IPS-NIHi11 (cell line): ENCODE results near the gene PPARA.

ENCODE experiments used
- DNase-seq: peaks from one replicate; pipeline ENCODE4 v3.0.0; 2012; ENCODE audit warnings: mixed read lengths, low spot score

The PPARA gene

GRCh38 chr22:46274381-46274780, 124.1 kb downstream of the PPARA start:
- DNase-seq, result no peak

- DNase-seq, result no peak
Observed at GRCh38 chr22:46275455-46276122, 125.3 kb downstream of the PPARA start.

DNA sequence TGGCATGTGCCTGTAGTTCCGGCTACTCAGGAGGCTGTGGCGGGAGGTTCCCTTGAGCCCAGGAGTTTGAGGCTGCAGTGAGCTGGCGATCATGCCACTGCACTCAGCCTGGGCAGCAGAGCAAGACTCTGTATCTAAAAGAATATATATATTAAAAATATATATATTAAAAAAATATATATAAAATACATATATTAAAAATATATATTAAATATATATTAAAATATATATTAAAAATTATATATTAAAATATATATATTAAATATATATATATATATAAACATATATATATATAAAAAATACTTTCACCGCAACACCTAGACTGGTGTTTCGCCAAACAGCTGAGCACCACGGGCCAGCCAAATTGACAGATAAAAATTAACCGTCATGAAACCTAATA, 126.2 kb downstream of the PPARA start:
- DNase-seq, result no peak

DNA sequence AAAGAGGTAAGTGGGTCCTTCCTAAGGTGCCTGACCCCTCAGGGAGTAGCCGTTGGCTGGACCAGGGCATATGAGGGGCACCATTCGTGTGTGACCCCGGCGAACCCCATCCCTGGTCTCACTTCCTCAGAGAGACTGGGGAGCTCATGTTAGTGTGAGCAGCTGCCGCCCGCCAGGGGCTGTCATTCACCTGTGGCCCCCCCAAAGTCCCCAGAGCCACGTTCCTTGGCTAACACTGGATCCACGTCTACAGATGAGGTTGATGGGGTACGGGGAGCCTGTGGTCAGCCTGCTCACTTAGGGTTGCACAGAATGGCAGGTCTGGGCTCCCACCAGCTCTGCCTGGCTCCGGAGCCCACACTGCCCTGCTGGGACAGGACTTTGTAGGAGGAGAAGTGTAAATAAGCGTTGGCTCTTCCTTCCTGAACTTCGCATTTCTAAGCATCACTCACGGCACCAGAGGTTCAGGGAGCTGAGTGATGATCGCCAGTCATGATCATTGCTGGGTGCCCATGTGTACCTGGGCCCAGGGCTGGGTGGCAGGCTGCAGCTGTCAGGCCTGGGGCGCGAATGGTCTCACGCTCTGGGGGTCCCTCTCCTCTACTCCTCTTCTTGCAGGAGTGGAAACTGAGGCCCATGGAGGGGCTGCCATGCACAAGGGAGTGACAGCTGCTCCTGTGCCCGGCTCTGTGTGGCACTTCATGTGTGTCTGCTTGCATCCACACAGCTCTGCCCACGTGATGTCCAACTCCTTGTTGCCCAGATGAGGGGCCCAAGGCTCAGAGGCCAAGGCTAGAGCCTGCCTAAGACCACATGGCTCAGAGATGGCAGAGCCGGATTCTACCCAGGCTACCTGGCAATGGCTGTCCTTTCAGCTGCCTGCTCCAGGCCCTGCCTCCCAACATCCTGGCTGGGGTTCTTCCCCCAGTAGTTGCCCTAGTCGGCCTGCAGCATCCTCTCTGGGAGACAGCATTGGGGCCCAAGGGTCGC, 128.6 kb downstream of the PPARA start:
- no peak for DNase-seq

DNA sequence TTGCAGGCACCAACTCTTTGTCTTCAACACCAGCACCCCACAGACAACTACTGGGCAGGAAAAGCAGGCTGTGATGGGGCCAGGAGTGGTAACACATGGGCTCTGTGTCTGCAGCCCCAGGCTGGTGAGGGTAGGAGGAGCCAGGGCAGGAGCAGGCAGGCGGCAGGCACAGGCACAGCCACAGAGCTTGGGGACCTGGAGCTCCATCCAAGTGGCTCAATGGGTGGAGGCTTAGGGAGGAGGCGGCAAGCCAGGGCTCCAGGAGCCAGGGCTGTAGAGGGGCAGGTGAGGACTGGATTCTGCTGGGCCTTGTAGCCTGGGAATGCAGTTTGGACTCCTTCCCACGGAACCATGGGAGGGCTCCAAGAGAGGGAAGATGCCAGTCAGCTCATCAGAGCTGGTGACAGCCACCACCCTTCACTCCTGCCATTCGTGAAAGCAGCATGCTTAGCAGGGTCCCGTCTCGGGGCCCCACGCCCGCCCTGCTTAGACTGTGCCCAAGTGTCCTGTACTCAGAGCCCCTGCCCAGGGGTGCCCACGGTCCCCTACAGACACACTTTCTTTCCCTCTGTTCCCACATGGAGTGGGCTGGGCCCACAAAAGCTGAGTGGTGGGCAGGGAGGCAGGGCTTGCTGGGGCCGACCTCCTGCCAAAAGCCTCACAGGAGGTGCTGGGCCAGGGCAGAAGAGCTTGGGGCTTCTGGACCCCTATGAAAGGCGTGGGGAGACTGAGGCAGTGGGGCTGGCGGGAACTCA, 129.9 kb downstream of the PPARA start:
- DNase-seq, result no peak

GRCh38 chr22:46280999-46281623, 130.8 kb downstream of the PPARA start:
- no peak for DNase-seq

DNA sequence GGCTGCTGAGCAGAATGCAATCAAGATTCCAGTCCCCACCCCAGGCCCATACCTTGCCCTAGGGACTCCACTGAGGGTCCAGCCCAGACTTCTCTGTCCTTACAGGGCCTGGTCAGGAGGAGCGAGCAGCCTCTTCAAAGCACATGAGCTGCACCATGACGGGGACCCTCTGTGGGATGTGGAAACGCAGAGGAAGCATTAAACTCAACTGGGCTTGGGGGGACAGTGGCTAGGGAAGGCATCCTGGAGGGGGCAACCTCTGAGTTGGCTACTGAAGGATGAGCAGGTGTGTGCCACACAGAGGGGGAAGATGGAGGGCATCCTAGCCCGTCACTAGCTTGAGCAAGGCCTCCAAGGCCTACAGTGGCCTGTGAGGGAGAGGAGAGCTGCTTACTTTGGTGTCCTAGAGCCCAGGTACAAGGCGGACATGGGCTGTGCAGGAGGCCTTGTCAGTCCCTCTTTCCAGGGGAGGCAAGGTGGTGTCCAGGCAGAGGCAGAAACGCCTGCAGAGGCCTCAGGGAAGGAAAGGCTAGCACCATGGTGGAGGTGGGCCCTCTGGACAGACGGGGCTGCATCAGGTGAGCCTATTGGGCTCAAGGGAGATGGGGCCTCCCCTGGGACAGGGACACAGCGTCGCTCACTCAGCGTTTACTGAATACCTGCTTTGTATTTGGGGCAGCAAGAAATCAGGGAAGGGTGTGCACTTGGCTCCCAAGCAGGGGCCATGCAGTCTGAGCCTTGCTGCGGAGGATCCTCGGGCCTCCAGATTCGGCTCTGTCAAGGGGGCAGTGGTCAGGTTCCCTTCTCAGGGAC, 131.7 kb downstream of the PPARA start:
- DNase-seq, result no peak

GRCh38 chr22:46286006-46286405, 135.7 kb downstream of the PPARA start:
- DNase-seq, result no peak

DNA sequence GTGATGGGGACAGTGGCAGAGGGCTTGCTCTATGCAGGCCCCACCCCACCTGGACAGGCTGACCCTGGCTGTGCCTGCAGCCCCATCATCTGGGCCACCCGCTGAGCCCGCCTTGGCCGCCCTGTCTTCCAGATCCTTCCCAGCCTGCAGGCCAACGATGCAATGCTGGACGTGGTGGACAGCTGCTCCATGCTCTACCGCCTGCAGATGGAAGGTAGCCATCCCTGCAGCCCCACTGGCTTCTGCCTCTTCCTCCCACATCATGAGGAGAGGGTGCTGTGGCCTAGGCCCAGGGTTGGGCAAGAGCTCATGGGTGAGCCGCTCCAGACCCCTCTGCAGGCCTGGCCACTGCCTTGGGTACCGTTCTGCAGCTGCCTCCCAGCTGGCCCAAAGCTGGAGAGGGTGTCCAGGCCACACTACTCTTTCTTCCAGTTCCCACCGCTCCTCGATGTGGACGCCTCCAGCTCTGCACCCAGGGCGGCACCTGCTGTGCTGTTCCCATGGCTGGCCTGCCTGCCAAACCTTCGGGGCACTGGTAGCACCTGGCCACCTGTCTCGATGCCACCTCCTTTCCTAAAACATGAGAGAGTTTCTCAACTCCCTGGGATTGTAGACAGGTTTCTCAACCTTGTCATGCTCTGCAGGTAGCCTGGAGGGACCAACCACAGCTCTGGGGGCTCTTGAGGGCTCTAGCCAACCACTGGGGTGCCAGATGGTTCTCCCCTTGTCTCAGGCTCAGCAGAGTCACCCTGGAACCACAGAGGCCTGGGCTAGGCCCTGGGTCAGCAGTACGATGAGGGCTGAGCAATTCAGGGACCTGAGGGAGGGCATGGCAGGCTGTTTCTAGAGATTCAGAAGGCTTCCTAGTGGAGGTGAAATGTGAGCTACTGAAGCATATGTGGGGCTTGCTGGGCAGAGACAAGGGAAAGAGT, 136.9 kb downstream of the PPARA start:
- no peak for DNase-seq

GRCh38 chr22:46287873-46288751, 137.8 kb downstream of the PPARA start:
- DNase-seq, result no peak

- DNase-seq, result no peak
Observed at GRCh38 chr22:46288846-46289243, 138.5 kb downstream of the PPARA start.

GRCh38 chr22:46289244-46289891, 139.0 kb downstream of the PPARA start:
- no peak for DNase-seq

- no peak for DNase-seq
Observed at GRCh38 chr22:46290121-46290842, 140.0 kb downstream of the PPARA start.

DNA sequence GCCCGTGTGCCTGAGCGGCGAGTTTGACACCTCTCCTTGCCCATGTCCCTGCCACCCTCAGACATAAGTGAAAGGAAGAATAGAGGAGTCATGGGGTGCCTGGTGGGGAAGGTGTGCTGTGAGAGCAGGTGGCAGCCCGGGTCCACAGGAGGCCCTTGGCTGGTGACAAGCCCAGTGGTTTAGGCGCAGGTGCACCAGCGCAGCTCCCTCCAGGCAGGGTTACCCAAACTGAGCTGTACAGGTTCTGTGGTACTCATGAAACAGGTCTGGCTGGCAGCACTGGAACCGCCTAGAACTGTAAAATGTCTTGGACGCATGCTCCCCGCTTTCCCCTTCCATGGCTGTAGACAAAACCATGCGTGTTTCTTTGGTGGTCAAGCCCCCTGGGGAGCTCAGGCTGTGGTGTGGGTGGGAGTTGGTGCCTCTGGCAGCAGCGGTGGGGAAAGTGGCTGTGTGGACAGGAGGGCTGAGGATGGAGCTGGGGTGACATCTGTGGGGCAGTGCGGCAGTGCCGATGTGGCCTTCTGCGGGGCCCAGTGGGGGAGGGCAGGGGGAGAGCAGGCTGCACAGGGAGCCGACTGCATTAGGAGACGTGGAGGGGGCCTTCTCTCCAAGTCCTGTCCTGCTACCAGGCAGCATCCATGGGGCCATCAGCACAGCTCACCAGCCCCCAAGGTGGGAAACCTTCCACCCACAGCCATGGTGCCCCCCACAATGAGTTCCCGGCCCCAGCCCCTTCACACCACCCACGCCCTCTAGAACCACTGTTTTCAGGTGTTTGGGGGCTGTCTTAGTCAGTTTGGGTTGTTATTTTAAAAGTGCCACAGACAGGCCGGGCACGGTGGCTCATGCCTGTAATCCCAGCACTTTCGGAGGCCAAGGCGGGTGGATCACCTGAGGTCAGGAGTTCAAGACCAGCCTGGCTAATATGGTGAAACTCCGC, 140.8 kb downstream of the PPARA start:
- no peak for DNase-seq

GRCh38 chr22:46292173-46292572, 141.8 kb downstream of the PPARA start:
- no peak for DNase-seq

DNA sequence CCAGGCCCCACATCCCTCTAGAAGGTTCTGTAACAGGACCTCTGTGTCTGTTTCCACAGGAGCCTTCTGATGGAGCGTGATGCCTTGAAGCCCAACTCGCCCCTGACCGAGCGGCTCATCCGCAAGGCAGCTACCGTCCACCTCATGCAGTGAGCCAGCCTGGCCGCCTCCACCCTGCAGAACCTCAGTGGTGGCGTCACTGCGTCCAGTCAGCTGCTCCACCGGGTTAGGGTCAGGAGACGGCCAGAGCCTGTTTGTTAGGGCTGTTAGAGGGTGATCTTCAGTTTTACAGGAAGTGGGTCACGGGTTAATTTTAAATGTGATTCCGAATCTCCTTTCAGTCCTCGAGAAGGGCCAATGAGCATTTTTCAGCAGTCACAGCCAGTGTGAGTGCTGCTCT, 142.4 kb downstream of the PPARA start:
- no peak for DNase-seq
